Measurements from ENCODE around the gene COMMD4. TPM values are rescaled to one million over a fixed set of nuclear protein-coding genes. Genes with fewer than 3 reads are reported as not detected.
"Not testable (repeated sequence)": the region's sequence is repeated elsewhere in the genome, so short reads cannot be mapped to it uniquely, and the experiment has no call there.

Gene COMMD4
- total RNA-seq (10 to 100 TPM; 24.7 to 27.3 TPM), total RNA-seq (16.8 to 34.6 reads per million in 2 donors)

DNA sequence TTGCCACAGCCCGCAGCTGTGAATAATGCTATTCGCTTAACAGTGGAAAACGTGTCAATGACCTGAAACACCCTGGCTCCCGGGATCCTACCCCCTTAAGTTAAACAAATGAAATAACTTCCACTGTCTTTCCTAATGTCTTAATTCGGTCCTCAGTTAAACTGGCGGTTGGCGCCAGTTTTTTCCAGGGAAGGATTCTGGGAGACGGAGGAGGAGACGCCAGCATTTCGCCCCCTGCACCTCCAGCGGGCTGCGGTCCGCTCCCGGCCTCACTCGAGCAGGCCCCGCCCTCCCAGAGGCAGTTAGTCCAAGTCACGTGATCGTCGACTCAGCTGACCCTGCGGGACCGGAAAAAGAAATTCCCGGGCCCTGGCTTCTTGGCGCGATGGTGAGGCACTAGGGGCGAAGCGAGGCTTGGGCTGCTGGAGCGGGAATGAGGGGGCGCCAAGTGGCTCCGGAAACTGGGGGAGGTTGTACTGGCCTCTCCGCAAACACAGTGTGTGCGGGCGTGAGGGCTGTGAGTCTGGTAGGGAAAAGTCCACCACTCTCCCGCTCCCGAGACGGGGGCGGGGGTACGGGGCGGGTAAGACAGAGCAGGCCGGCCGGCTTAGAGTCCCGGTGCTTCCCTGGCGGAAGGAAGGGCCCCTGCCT is at the start of gene COMMD4:
TSS of gene COMMD4 (plus strand) at position 359 of the 651 bp plus-strand sequence. CDS start at position 386, 27 bp downstream.
- Mint-ChIP-seq H3K4me1 (peaks cover 22% of the 10 kb centered on the region), H3K27me3 (no peaks in the 10 kb centered on the region), H3K36me3 (ENCODE audit: low read depth) (no peaks in the 10 kb centered on the region), H3K4me3 (peak within 1 kb of the TSS; percentile 94), H3K27ac (peak within 1 kb of the TSS; percentile 93)
- peak; percentile 84 for ATAC-seq
- no peaks in the 10 kb centered on the region for H3K9me3 ChIP-seq (ENCODE audit: control insufficient read depth, low read length, poor library complexity, severe bottlenecking)
- DNase-seq = peak; percentile 38 to 55 (median 50)

- not testable (repeated sequence) for H3K27me3 Mint-ChIP-seq; DNase-seq; ATAC-seq; H3K4me1 Mint-ChIP-seq; H3K36me3 Mint-ChIP-seq (ENCODE audit: low read depth); H3K4me3 Mint-ChIP-seq; H3K27ac Mint-ChIP-seq; H3K9me3 ChIP-seq (ENCODE audit: control insufficient read depth, low read length, poor library complexity, severe bottlenecking)
Measured at GRCh38 chr15:75293660-75294059, 42.2 kb upstream of the COMMD4 start.

- not testable (repeated sequence) for H3K4me3 Mint-ChIP-seq; DNase-seq; H3K4me1 Mint-ChIP-seq; H3K9me3 ChIP-seq (ENCODE audit: control insufficient read depth, low read length, poor library complexity, severe bottlenecking); H3K36me3 Mint-ChIP-seq (ENCODE audit: low read depth); H3K27ac Mint-ChIP-seq
- peaks cover 12% of the 10 kb centered on the region for H3K27me3 Mint-ChIP-seq
- peak; percentile 98 for ATAC-seq
Measured at GRCh38 chr15:75298541-75299310, 37.1 kb upstream of the COMMD4 start.

GRCh38 chr15:75299311-75299688 is 36.6 kb upstream of the COMMD4 start:
- not testable (repeated sequence) for H3K27ac Mint-ChIP-seq; H3K36me3 Mint-ChIP-seq (ENCODE audit: low read depth); H3K9me3 ChIP-seq (ENCODE audit: control insufficient read depth, low read length, poor library complexity, severe bottlenecking); H3K4me1 Mint-ChIP-seq; H3K4me3 Mint-ChIP-seq
- peak; percentile 95 for ATAC-seq
- peaks cover 18% of the 10 kb centered on the region for H3K27me3 Mint-ChIP-seq
- DNase-seq = peak; percentile 41 to 59 (median 48)

GRCh38 chr15:75300026-75300425 is 35.8 kb upstream of the COMMD4 start:
- H3K9me3 ChIP-seq (ENCODE audit: control insufficient read depth, low read length, poor library complexity, severe bottlenecking); H3K27ac Mint-ChIP-seq; H3K4me3 Mint-ChIP-seq; H3K4me1 Mint-ChIP-seq; DNase-seq; H3K36me3 Mint-ChIP-seq (ENCODE audit: low read depth); ATAC-seq: not testable (repeated sequence)
- H3K27me3 Mint-ChIP-seq = peaks cover 25% of the 10 kb centered on the region

- peaks cover 5% of the 10 kb centered on the region for H3K4me1 Mint-ChIP-seq
- H3K27ac Mint-ChIP-seq = no peak overlapping the region
- H3K36me3 Mint-ChIP-seq (ENCODE audit: low read depth) = peaks cover 2% of the 10 kb centered on the region
- H3K27me3 Mint-ChIP-seq = peaks cover 44% of the 10 kb centered on the region
- no peak for ATAC-seq
- H3K4me3 Mint-ChIP-seq = no peak overlapping the region
- DNase-seq = no peak
- no peaks in the 10 kb centered on the region for H3K9me3 ChIP-seq (ENCODE audit: control insufficient read depth, low read length, poor library complexity, severe bottlenecking)
Measured at GRCh38 chr15:75302318-75302717, 33.5 kb upstream of the COMMD4 start.

DNA sequence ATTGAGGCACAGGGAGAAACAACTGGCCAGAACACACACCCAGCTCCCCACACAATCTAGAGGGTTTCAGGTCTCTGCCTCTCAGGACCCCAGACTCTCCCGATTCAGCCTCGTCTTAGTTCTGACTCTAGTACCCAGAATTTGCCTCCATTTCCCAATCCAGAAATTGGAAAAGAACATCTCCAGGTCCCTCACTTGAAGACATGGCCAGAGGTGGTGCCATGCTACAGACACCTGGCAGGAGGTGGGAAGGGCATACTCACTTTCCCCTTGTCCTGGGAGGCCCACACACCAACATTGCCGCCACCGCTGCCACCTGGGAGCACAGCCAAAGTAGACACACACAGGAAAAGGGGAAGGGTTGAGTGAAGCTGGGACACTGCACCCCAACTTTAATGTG is 33.1 kb upstream of the COMMD4 start:
- not testable (repeated sequence) for DNase-seq; ATAC-seq; H3K9me3 ChIP-seq (ENCODE audit: control insufficient read depth, low read length, poor library complexity, severe bottlenecking); H3K4me1 Mint-ChIP-seq; H3K4me3 Mint-ChIP-seq; H3K27ac Mint-ChIP-seq; H3K36me3 Mint-ChIP-seq (ENCODE audit: low read depth)
- peaks cover 48% of the 10 kb centered on the region for H3K27me3 Mint-ChIP-seq

- DNase-seq (no peak), ATAC-seq (no peak)
- H3K4me1 Mint-ChIP-seq = peaks cover 2% of the 10 kb centered on the region
- no peaks in the 10 kb centered on the region for H3K9me3 ChIP-seq (ENCODE audit: control insufficient read depth, low read length, poor library complexity, severe bottlenecking)
- H3K4me3 Mint-ChIP-seq = no peak overlapping the region
- peaks cover 3% of the 10 kb centered on the region for H3K36me3 Mint-ChIP-seq (ENCODE audit: low read depth)
- H3K27ac Mint-ChIP-seq = no peak overlapping the region
- H3K27me3 Mint-ChIP-seq = peaks cover 72% of the 10 kb centered on the region
Measured at GRCh38 chr15:75306188-75306587, 29.7 kb upstream of the COMMD4 start.

- peak; percentile 50 for ATAC-seq
- Mint-ChIP-seq H3K27ac (no peak overlapping the region), H3K4me1 (peaks cover 8% of the 10 kb centered on the region), H3K4me3 (no peak overlapping the region), H3K36me3 (ENCODE audit: low read depth) (peaks cover 4% of the 10 kb centered on the region), H3K27me3 (peaks cover 77% of the 10 kb centered on the region)
- H3K9me3 ChIP-seq (ENCODE audit: control insufficient read depth, low read length, poor library complexity, severe bottlenecking) = no peaks in the 10 kb centered on the region
- DNase-seq = no peak
Measured at GRCh38 chr15:75307778-75308390, 28.0 kb upstream of the COMMD4 start.

DNA sequence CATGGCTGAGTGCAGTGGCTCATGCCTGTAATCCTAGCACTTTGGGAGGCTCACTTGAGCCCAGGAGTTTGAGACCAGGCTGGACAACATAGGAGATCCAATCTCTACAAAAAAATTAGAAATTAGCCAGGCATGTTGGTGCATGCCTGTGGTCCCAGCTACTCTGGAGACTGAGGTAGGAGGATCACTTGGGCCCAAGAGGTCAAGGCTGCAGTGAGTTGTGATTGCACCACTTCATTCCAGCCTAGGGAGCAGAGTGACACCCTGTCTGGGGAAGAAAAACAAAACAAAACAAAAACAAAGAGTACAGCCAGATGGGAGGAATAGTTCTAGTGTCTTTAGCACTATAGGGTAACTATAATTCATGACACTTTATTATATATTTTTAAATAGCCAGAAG is 26.2 kb upstream of the COMMD4 start:
- DNase-seq = no peak
- H3K4me1 Mint-ChIP-seq = peaks cover 8% of the 10 kb centered on the region
- no peak for ATAC-seq
- no peak overlapping the region for H3K4me3 Mint-ChIP-seq
- no peak overlapping the region for H3K27ac Mint-ChIP-seq
- no peaks in the 10 kb centered on the region for H3K9me3 ChIP-seq (ENCODE audit: control insufficient read depth, low read length, poor library complexity, severe bottlenecking)
- H3K27me3 Mint-ChIP-seq = peaks cover 59% of the 10 kb centered on the region
- H3K36me3 Mint-ChIP-seq (ENCODE audit: low read depth) = peaks cover 4% of the 10 kb centered on the region

DNA sequence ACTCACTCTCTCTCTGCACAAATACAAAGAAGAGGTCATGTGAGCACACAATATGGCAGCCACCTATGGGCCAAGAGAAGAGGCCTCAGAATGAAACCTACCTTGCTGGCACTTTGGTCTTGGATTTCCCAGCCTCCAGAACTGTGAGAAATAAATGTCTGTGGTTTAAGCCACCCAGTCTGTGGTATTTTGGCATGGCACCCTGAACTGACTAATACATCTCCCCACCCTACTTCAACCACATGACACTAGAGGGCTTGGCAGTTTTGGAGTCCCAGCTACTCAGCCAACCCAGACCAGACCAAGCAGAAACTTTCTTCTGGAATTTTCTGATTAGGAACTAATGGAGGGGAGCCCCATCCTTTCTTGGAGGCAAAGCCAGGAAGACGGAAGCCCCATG is 23.3 kb upstream of the COMMD4 start:
- not testable (repeated sequence) for H3K27ac Mint-ChIP-seq; H3K4me1 Mint-ChIP-seq; DNase-seq; H3K36me3 Mint-ChIP-seq (ENCODE audit: low read depth); H3K9me3 ChIP-seq (ENCODE audit: control insufficient read depth, low read length, poor library complexity, severe bottlenecking); ATAC-seq; H3K4me3 Mint-ChIP-seq
- H3K27me3 Mint-ChIP-seq = peaks cover 35% of the 10 kb centered on the region

GRCh38 chr15:75313116-75313845 is 22.6 kb upstream of the COMMD4 start:
- Mint-ChIP-seq H3K36me3 (ENCODE audit: low read depth) (peaks cover 2% of the 10 kb centered on the region), H3K27me3 (peaks cover 27% of the 10 kb centered on the region), H3K4me1 (peaks cover 6% of the 10 kb centered on the region), H3K4me3 (no peak overlapping the region), H3K27ac (no peak overlapping the region)
- H3K9me3 ChIP-seq (ENCODE audit: control insufficient read depth, low read length, poor library complexity, severe bottlenecking) = no peaks in the 10 kb centered on the region
- ATAC-seq (no peak), DNase-seq (no peak)

Measured in T-helper 17 cell (primary cell).